GM21526 (cell line): ENCODE data around the gene CCDC186.

Experiments used
- ATAC-seq: cut with Tn5 transposase; IDR thresholded peaks from one replicate; pipeline ENCODE4 v1.9.1; 2021; ENCODE audit warnings: moderate library complexity; ENCODE audit not compliant: unreplicated experiment, low FRiP score

The CCDC186 gene

DNA sequence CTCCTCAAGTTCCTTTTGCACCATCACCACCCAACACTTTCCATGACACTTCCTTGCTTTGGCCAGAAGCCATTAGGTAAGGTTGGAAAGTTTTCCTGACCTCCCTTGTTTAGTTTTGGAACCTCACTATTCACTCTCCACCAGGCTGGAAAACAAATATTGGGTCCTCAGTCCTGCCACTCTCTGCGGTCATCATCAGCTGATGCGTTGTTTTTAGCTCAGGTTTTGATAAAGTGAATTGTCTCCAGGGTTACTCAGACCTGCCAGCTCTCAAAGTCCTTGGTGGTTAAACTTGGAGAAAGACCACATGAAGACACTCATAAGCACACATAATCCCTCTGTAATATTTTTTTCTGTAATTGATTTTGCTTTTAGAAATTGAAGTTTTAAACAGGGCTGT is 55.5 kb downstream of the CCDC186 start:
- ATAC-seq = no peak

- ATAC-seq = no peak
These were observed 56.3 kb downstream of the CCDC186 start for GRCh38 chr10:114117728-114118127.

DNA sequence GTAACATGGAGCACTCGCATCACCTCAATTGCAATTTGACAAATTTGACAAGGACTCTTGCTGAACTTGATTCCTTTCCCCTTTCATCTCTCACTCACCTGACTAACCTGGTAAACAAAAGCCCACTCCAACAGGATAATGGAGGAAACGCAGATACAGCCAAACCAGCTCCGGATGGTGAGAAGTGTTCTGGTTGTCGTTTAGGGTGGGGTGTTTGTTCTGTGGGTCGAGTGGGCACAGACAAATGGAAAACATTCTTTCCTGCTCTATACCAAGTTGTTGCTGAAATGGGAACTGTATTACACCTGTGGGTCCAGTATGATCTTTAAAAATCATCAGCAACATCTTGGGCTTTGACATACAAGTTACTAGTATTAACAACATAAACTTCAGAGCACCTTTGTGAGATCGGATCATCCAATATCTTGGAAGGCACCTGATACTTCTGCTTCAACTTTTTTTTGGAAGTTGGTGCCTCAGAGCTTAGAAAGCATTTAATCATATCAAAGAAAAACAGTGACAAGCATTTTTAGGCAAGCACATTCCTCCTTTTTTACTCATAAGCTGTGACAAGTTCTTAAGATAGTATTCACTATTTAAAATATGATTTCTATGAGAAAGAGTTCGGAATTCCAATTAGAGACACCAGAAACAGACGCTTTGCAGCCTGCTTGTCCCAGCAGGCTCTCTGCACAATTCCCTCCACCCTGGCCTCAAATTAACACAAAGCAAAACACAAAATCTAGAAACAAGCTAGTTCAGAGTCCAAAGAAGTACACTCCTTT is 58.1 kb downstream of the CCDC186 start:
- no peak for ATAC-seq

DNA sequence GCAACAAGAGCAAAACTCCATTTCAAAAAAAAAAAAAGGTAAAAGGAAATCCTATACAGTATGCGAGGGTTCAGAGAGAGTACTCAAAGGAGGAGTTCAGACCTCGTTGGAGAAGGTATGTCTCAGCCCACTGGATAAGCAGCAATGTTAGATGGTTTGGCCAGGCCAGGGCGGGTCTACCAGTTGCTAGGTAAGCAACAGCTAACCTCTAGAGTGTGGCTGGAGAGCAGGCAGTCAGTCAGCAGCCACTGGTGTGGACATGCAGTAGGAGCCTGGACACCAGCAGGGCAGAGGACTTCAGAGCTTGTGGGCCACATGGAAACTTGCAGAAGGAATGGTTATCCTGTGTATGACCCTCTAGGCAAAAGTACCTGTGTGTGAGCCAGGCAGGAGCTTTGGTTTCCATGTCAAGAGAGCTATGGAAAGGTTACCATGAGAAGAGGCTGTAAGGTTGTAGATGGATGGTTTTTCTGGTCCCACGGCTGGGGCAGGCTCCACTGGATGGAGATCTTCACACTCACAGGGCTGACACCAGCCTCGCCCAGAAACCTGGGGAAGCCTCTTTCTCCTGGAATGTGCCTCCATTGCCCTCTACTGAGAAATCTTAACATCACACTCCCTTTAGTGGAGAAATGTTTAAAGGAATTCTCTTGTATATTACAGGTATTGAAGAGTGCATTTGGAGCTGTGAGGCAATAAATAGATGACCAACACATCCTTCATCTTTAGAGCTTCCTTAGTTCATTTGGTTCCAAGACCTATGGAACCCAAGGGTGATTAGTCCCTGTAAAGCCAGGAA is 63.6 kb downstream of the CCDC186 start:
- no peak for ATAC-seq

GRCh38 chr10:114103284-114103683 is 70.7 kb downstream of the CCDC186 start:
- ATAC-seq = peak; percentile 51

GRCh38 chr10:114102256-114102655 is 71.7 kb downstream of the CCDC186 start:
- no peak for ATAC-seq

DNA sequence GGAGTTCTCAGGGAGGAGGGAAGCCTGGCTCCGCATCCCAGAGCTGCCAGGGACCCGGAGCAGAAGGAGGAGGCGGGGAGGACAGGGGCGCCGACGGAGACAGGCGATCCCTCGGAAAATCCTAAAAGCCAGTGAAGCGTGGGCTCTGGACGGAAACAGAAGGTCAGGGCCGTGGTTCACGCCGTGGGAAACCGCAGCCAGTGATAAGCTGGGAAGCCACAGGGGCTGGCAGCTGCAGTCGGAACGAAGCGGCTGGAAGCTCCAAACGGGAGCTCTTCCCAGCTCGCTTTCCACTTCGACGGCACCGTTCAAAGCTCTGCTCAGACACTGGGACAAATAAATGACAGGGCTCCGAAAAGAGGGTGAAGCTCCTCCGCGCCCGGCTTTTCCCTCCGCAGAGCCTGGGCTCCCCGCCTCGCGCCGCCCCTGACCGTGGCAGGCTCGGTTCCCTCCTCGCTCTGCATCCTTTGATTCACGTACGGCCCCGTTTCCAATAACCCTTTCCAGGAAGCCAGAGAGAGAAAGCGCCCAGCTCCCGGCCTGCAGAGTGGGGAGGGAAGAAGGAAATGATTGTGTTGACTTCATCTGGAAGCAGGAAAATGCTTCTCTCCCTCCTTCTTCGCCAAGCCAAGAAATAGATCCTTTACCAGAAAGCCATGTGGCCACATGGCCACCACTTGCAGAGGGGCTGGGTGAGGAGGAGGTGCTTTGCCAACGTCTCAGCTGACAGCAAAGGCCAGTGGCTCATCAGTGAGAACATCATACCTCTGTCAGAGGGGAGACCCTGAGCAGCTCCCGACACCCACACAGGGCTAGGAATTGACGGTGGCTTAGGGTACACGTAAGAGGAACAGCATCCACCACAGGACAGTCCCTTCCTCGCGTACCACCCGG is 72.9 kb downstream of the CCDC186 start:
- ATAC-seq = no peak

DNA sequence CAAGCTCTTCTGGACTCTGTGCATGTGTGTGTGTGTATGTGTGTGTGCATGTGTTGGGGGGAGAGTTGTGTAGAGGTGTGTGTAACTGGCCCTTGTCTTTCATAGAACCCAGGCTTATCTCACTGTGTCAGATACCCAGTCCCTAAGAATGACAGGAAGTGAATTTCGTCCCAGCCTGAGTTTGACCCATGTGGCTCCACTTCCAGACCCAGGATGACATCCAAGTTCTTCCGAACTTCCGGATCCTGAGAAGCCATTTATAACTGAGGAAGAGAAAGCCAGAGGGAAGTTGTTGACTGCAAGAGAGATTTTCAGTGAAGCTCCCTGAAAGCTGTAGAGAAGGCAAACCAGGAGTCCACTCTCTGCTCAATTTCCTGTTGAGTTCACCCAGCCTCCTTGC is 77.1 kb downstream of the CCDC186 start:
- no peak for ATAC-seq

- no peak for ATAC-seq
These were observed 78.3 kb downstream of the CCDC186 start for GRCh38 chr10:114095559-114096337.

- ATAC-seq = no peak
These were observed 79.2 kb downstream of the CCDC186 start for GRCh38 chr10:114094795-114095194.

- no peak for ATAC-seq
These were observed 86.3 kb downstream of the CCDC186 start for GRCh38 chr10:114087655-114088054.

DNA sequence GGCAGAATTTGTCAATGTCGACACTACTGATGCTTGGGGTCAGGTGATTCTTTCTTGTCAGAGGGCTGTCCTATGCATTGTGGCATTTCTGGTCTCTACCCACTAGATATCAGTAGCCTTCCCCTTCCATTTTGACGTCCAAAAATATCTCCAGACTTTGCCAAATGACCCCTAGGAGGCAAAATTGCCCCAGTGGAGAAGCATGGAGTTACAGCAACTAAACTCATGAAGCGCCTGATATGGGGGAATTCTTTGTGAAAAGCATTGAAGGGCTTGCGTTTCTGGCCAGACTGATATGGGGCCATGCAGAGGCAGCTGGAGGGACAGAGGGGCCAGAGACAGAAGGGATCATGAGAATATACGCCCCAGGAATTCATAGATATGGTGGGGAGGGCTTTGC is 86.7 kb downstream of the CCDC186 start:
- ATAC-seq = no peak

- ATAC-seq = no peak
These were observed 89.8 kb downstream of the CCDC186 start for GRCh38 chr10:114084215-114084614.

DNA sequence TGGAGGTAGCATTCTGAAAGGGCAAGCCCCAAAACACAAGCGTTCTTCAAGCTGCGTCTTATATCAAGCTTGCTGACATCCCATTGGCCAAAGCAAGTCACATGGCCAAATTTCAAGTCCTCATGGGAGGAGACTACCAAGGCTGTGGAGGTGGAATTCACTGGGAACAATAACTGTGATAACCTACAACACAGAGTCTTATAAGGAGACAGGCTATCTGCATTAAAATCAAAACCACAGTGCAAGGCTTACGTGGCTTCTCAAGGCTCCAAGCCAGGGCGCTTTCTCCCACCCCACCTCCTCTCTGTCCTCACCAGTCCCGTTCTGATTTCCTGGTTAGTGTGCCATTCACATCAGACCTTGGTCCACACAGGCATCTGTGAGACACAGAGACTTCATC is 91.0 kb downstream of the CCDC186 start:
- no peak for ATAC-seq

GRCh38 chr10:114081911-114082583 is 92.0 kb downstream of the CCDC186 start:
- ATAC-seq = no peak

GRCh38 chr10:114079421-114079820 is 94.6 kb downstream of the CCDC186 start:
- no peak for ATAC-seq

DNA sequence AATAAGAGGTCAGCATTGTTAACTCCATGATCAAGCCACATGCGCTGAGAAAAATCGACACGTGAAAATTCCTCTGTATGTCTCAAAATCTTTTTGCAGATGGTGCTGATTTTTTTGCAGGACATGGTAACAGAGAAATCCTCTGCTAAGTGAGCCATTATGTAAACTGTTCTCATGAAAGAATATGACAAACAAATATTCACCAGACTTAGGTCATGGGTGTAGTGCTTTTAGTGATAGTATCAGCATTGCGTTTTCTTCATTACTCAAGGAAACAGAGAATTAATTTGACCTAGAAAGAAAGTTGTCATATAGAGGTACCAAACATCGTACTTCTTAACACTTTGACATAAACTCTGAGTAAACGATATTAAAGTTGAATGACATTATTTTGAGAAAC is 95.7 kb downstream of the CCDC186 start:
- no peak for ATAC-seq

DNA sequence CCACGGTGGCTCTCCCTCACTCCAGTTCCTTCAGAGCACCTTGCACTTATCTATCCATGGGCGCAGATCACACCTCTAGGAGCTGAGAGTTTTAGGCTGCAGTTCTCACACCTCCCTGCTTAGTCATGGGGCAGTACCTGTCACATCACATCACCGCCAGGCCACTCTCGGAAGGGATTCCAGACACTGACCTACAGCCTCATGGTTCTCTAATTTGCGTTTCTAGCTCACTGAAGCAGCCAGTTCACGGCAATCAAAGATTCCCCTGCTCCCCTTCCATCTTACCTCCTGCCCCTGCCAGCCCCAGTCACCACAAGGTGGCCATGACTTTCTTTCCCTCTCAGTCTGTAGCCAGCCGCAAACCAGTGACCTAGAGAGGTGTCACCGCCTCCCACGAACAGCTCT is 96.2 kb downstream of the CCDC186 start:
- no peak for ATAC-seq

- no peak for ATAC-seq
These were observed 96.7 kb downstream of the CCDC186 start for GRCh38 chr10:114077347-114077746.

DNA sequence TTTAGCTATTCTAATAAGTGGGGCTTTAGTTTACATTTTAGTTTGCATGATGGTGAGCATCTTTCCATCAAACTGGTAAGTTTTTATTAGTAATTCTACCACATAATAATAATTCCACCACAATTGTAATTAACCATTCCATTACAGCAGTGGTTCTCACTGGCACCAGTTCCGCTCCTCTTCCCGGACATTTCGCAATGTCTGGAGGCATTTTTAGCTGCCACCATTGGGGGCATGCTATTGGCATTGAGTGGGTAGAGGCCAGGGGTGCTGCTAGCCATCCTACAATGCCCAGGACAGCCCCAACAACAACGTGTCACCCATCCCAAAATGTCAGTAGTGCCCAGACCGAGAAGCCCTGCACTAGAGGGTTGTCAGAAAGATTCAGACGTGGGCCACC is 98.9 kb downstream of the CCDC186 start:
- ATAC-seq = no peak
